Measurements from ENCODE around the gene MYO7A.

Gene MYO7A

GRCh38 chr11:77149716-77150392, 21.8 kb downstream of the MYO7A start:
- peaks cover 3% of the 10 kb centered on the region for H3K36me3 Mint-ChIP-seq (ENCODE audit: low read depth)
- H3K4me1 Mint-ChIP-seq: peaks cover 46% of the 10 kb centered on the region
- no peaks in the 10 kb centered on the region for H3K9me3 Mint-ChIP-seq
- ATAC-seq (no peak), DNase-seq (no peak)
- H3K27ac Mint-ChIP-seq: no peak overlapping the region
- no peak overlapping the region for H3K4me3 Mint-ChIP-seq
- peaks cover 5% of the 10 kb centered on the region for H3K27me3 Mint-ChIP-seq

GRCh38 chr11:77150836-77151235, 22.8 kb downstream of the MYO7A start:
- DNase-seq: no peak
- no peaks in the 10 kb centered on the region for H3K9me3 Mint-ChIP-seq
- H3K27ac Mint-ChIP-seq: no peak overlapping the region
- H3K27me3 Mint-ChIP-seq: peaks cover 5% of the 10 kb centered on the region
- no peak for ATAC-seq
- peaks cover 46% of the 10 kb centered on the region for H3K4me1 Mint-ChIP-seq
- no peak overlapping the region for H3K4me3 Mint-ChIP-seq
- peaks cover 3% of the 10 kb centered on the region for H3K36me3 Mint-ChIP-seq (ENCODE audit: low read depth)

- H3K9me3 Mint-ChIP-seq: no peaks in the 10 kb centered on the region
- H3K27me3 Mint-ChIP-seq: peaks cover 5% of the 10 kb centered on the region
- H3K27ac Mint-ChIP-seq: peak overlapping the region; percentile 91
- H3K4me3 Mint-ChIP-seq: peak overlapping the region; percentile 61
- peaks cover 3% of the 10 kb centered on the region for H3K36me3 Mint-ChIP-seq (ENCODE audit: low read depth)
- peak; percentile 80 for DNase-seq
- peak; percentile 84 for ATAC-seq
- H3K4me1 Mint-ChIP-seq: peaks cover 46% of the 10 kb centered on the region
These were observed 23.9 kb downstream of the MYO7A start for GRCh38 chr11:77151804-77152509.

DNA sequence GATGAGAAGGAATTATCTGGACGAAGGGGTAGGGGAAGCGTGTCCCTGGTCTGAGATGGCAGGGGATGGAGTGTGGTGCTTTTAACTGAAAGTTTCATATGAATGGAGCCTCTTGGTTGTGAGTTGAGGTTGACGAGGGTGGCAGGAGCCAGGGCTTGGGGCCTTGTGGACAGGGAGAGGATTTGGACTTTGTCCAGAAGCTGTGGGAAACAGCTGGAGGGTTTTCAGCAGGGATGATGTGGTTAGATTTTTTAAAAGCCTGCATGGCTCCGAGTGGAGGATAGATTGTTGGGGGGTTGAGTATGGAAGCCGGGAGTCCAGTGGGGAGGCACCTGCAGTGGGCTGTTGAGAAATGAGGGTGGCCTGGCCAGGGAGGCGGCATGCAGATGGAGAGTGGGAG, 24.8 kb downstream of the MYO7A start:
- ATAC-seq: no peak
- Mint-ChIP-seq H3K4me1 (peaks cover 40% of the 10 kb centered on the region), H3K4me3 (peak overlapping the region; percentile 61)

DNA sequence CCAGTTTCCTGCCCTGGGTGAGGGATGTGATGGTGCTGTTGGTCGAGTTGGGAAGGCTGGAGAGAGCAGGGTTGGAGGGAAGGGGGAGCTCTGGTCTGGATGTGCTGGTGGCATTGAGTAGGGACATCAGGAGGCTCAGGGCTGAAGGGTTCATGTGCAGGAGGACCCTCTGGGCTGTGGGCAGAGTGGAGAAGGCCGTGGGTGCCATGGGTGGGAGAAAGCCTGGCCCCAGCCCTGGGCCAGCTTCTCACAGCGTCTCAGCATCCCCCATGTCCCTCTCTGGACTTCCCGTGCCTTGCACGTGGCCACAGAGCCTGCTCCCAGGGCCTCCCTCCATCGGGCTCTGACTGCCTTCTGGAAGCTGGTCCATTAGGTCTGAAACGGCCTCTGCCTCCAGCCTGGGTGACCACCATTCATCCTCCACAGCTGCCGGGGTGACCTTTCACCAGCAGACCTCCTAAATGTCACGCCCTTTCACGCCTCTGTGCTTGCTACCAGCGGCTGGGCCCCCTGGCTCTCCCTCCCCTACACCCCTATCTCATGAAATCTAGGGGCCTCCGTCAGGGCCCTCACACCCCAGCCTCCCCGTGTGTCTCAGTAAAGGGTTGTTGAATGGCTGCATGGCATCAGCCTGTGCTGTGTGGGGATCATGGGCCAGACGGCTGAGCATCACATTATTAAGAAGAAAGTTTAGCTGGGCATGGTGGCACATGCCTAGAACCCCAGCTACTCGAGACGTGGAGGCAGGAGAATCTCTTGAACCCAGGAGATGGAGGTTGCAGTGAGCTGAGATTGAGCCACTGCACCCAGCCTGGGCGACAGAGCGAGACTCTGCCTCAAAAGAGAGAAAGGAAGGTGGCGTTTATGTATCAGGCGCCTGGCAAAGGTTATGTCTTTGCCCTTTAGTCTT, 25.5 kb downstream of the MYO7A start:
- Mint-ChIP-seq H3K4me3 (peak overlapping the region; percentile 53), H3K4me1 (peaks cover 34% of the 10 kb centered on the region), H3K9me3 (no peaks in the 10 kb centered on the region), H3K27me3 (peaks cover 5% of the 10 kb centered on the region), H3K36me3 (ENCODE audit: low read depth) (peaks cover 3% of the 10 kb centered on the region), H3K27ac (peak overlapping the region; percentile 91)
- ATAC-seq (peak; percentile 5), DNase-seq (no peak)

More for the DNA sequence above, 24.8 kb downstream of the MYO7A start:
- Mint-ChIP-seq H3K27ac (peak overlapping the region; percentile 91), H3K27me3 (peaks cover 5% of the 10 kb centered on the region), H3K36me3 (ENCODE audit: low read depth) (peaks cover 3% of the 10 kb centered on the region), H3K9me3 (no peaks in the 10 kb centered on the region)
- no peak for DNase-seq

DNA sequence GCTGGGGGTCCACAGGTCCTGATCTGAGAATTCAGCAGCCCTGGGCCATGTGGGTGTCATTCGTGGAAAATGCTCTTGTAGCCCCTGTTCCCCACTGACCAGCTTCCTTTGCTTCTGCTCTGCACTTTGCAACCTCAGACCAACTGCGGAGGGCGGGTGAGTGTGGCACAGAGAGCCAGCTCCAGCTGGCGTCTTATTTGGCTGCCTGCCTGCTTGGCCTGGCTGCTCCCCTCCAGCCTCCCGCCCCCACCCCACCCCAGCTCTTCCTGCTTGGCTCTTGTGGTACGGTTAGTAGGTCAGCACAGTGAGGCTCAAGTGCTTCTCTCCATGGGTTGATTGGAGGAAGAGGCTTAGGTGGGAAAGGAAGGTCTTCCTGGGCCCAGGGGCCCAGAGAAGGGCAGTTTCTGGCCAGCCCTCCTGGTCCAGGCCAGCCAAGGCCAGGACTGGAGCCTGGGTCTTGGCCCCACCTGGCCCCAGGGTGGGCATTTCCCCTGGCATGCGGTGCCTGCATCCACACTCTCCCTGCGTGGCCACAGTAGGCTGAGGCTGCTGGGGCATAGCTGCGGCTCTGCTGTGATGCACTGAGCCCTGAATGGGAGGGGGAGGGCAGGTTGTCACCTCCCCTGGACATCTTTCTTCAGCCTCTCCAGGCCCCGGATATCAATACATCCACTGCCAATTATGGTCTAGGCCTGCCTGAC, 26.5 kb downstream of the MYO7A start:
- Mint-ChIP-seq H3K4me3 (no peak overlapping the region), H3K27ac (no peak overlapping the region), H3K9me3 (no peaks in the 10 kb centered on the region), H3K27me3 (peaks cover 5% of the 10 kb centered on the region), H3K4me1 (peaks cover 32% of the 10 kb centered on the region), H3K36me3 (ENCODE audit: low read depth) (peaks cover 3% of the 10 kb centered on the region)
- ATAC-seq (no peak), DNase-seq (no peak)

DNA sequence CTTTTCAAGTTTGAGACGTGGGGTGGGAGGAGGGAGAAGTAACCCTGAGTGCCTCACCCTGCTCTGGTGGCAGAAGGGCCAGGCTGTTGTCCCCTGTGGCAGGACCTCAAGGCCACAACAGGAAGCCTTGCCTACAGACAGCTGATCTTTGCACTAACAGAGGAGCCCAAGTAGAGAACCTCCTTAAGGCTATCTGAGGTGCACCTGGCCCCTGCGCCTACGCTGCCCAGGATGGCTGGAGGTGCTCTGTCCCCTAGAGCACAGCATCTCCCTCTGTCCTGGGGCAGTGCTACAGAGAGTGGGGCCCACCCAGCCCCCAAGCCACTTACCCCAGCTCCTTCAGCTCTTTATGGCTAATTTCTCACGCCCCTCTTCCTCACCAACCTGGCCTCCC, 27.0 kb downstream of the MYO7A start:
- DNase-seq (no peak), ATAC-seq (no peak)
- Mint-ChIP-seq H3K27me3 (peaks cover 5% of the 10 kb centered on the region), H3K27ac (no peak overlapping the region), H3K9me3 (no peaks in the 10 kb centered on the region), H3K36me3 (ENCODE audit: low read depth) (peaks cover 3% of the 10 kb centered on the region), H3K4me3 (no peak overlapping the region), H3K4me1 (peaks cover 32% of the 10 kb centered on the region)

GRCh38 chr11:77155556-77156130, 27.6 kb downstream of the MYO7A start:
- Mint-ChIP-seq H3K36me3 (ENCODE audit: low read depth) (peaks cover 3% of the 10 kb centered on the region), H3K27ac (no peak overlapping the region), H3K27me3 (peaks cover 5% of the 10 kb centered on the region), H3K4me3 (no peak overlapping the region), H3K9me3 (no peaks in the 10 kb centered on the region), H3K4me1 (peaks cover 32% of the 10 kb centered on the region)
- DNase-seq (no peak), ATAC-seq (no peak)

GRCh38 chr11:77156396-77157195, 28.6 kb downstream of the MYO7A start:
- Mint-ChIP-seq H3K27ac (no peak overlapping the region), H3K36me3 (ENCODE audit: low read depth) (peaks cover 3% of the 10 kb centered on the region), H3K4me3 (no peak overlapping the region), H3K4me1 (peaks cover 28% of the 10 kb centered on the region), H3K27me3 (peaks cover 5% of the 10 kb centered on the region), H3K9me3 (no peaks in the 10 kb centered on the region)
- DNase-seq (no peak), ATAC-seq (no peak)

GRCh38 chr11:77158041-77158695, 30.1 kb downstream of the MYO7A start:
- no peaks in the 10 kb centered on the region for H3K9me3 Mint-ChIP-seq
- ATAC-seq: no peak
- H3K27me3 Mint-ChIP-seq: no peaks in the 10 kb centered on the region
- no peak overlapping the region for H3K4me3 Mint-ChIP-seq
- H3K4me1 Mint-ChIP-seq: peaks cover 12% of the 10 kb centered on the region
- no peak for DNase-seq
- no peak overlapping the region for H3K27ac Mint-ChIP-seq
- H3K36me3 Mint-ChIP-seq (ENCODE audit: low read depth): no peaks in the 10 kb centered on the region

DNA sequence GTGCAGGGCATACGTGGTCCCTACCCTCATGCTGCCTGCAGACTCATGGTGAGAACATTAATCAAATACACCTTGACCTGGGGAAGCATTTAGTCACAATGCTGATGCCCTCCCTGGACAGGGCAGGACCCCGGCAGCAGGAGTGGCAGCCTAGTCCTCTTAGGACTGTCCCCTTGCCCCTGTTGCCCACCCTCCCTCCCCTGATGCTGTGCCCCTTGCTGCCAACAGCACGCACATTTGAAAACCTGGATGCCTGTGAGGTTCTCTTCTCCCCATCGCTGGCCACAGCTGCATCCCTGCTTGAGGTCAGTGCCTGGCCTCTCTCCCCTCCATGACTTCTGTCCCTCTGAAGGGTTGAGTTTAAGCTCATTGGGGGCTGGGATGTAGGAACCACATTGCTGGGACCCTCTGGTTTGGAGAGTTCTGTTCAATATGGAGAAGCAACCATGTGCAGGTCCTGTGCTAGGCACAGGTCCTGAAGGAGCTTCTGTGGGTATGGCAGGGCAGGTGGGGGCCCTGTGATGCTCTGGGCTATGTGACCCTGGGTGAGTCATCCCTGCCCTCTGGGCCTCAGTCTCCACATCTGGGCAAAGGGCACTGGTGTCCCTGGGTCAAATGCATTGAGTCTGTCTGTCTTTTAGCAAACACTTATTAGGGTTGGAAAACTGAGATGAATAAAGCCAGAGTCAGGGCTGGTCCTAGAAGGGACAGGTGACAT, 31.3 kb downstream of the MYO7A start:
- no peak for DNase-seq
- Mint-ChIP-seq H3K4me1 (peaks cover 1% of the 10 kb centered on the region), H3K36me3 (ENCODE audit: low read depth) (no peaks in the 10 kb centered on the region), H3K27ac (no peak overlapping the region), H3K9me3 (no peaks in the 10 kb centered on the region), H3K4me3 (no peak overlapping the region), H3K27me3 (no peaks in the 10 kb centered on the region)
- ATAC-seq: no peak

GRCh38 chr11:77159937-77160495, 32.0 kb downstream of the MYO7A start:
- Mint-ChIP-seq H3K27ac (no peak overlapping the region), H3K27me3 (no peaks in the 10 kb centered on the region)
- ATAC-seq: no peak

More at GRCh38 chr11:77159937-77160495, 32.0 kb downstream of the MYO7A start:
- H3K36me3 Mint-ChIP-seq (ENCODE audit: low read depth): no peaks in the 10 kb centered on the region
- no peaks in the 10 kb centered on the region for H3K9me3 Mint-ChIP-seq
- DNase-seq: no peak
- H3K4me1 Mint-ChIP-seq: no peaks in the 10 kb centered on the region
- H3K4me3 Mint-ChIP-seq: no peak overlapping the region

Data from activated naive CD8-positive, alpha-beta T cell treated with anti-CD3 and anti-CD28 coated beads, Interleukin-2, amount 50 U/mL, for 24 hours (primary cell).